GM21786 (cell line): ENCODE results near the gene TMEM213.
A peak's percentile ranks its signal among the peaks of the same experiment; 100 is the strongest.

Experiments used
- ATAC-seq: cut with Tn5 transposase; IDR thresholded peaks from one replicate; pipeline ENCODE4 v1.9.1; 2021; ENCODE audit not compliant: unreplicated experiment

The TMEM213 gene, protein sequence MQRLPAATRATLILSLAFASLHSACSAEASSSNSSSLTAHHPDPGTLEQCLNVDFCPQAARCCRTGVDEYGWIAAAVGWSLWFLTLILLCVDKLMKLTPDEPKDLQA

DNA sequence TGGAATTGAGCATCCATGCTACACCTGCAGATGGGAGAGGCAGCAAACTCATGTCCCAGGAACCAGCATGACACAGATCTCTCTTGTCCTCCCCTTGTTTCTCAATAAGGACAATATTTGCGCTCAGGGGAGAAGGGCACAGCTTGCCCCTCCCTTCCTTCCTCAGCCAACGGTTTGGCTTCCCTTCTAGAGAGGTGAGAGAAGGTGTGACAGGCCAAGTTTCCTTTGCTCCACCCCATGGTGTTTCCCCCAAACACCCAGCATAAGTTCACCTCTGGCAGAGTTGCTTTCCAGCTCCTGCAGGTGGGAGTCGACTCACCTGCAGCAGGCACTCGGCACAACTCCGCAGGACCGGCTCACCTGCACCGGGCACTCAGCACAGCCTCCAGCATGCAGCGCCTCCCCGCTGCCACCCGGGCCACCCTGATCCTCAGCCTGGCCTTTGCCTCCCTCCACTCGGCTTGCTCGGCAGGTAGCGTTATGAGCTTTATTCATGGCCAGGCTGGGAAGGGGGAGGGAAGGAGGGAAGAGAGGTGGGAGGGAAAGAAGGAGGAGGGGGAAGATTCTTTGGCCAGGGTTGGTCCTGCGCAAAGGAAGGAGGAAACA lies at the start of gene TMEM213, which contains the start of gene ATP6V0A4:
TMEM213 (plus strand) TSS at position 280 of the 606 bp plus-strand sequence; CDS start at position 391, 111 bp downstream.
ATP6V0A4 (minus strand) TSS at position 482 of the 606 bp plus-strand sequence. CDS start 26,949 bp downstream, outside the sequence.
- no peak for ATAC-seq

DNA sequence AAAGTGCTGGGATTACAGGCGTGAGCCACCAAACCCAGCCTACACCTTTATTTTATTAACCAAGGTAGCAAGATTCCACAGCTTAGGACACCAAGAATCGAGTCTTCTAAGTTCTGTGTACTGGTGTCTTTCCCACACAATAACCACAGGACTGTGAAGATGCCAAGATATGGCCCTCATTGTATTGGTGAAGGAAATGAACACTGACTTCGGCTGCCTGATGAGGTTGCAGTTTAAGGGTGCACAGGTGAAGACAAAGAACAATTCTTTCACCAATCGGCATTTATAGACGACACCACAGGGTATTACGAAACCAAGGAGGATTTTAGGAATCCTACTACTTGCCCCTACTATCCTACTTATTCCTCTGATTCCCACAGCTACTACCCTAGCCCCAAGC lies 49.1 kb upstream of the TMEM213 start:
- ATAC-seq: no peak

DNA sequence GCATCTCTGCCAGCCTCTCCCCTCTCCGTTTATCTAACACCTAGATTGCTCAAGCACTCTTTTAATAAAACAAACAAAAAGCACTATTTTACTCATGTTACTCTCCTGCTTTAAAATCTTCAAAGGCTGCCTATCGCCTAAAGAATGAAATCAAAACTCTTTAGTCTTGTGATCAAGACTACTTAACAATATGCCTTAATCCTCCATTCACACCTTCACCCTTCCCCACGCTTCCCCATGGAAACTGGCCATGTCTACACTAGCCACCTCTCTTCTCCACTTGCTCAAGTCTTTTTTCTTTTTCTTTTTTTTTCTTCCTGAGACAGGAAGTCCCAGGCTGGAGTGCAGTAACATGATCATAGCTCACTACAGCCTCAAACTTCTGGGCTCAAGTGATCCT lies 47.8 kb upstream of the TMEM213 start:
- ATAC-seq: no peak

DNA sequence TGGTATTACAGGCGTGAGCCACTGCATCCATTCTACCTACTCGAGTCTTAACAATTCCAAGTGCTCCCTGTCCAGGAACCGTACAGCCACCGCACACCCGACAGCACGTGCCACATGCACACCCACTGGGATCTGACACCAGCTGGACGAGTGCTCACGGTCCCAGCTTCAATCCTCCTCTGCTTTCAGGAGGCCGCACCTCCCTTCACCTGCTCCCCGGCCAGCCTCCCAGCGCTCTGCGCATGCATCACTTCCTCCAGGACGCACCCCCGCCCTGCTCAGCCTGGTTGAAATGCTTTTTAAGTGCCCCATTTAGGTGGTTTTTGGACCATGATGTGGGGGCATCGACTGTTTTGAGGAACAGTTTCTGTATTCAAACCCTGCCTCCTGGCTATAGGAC lies 47.3 kb upstream of the TMEM213 start:
- ATAC-seq: no peak

DNA sequence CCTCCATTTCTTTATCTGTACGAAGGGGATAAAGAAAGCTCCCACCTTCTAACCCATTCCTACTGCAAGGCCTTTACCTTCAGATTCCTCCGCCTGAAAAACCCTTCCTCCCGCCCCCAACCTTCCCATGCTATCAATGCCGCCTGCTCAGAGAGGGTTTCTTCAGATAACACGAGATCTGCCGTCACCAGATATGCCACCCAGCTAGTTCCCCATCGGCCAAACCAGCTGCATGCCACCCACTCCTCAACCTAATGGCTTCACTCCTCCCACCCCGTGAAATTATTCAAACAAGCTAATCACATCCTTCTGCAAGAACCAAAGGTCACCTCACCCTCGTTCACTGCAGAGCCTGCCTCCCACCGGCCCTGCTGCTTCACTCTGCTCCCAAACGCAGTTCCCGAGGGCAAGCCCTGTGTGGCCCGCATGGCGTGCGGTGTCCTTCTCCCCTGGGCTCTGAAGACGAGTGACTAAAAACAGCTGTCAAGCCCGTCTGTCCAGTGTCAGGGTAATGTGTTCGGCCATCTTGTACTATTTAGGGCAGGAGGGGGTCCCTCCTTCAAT lies 46.8 kb upstream of the TMEM213 start:
- no peak for ATAC-seq

DNA sequence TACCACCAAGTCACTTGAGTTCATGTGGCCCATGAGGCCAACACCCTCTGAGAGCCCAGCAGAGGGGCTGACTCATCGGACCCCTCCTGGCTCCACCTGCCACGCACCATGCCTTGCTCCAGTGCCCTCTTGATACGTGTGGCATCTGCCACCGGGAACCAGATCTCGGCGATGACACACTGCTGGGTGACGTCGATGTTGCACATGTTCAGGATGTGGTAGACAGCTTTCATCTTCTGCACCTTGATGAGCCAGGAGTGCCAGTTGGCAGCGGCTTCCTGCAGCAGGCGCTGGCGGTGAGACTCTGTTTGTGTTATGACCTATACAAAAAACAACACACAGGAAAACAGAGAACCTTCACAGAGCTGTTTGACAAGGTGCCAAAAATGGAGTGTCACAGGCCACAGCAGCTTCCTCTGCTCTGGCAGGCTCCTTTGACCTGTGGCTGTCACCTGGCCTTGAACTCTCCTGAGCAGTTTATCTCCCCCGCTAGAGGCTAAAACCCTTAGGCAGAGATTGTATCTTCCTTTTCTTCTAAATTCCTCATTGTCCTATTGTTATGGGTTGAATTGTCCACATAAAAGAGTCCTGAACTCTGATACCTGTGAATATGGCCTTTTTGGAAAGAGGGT lies 45.2 kb upstream of the TMEM213 start:
- ATAC-seq: peak; percentile 94

DNA sequence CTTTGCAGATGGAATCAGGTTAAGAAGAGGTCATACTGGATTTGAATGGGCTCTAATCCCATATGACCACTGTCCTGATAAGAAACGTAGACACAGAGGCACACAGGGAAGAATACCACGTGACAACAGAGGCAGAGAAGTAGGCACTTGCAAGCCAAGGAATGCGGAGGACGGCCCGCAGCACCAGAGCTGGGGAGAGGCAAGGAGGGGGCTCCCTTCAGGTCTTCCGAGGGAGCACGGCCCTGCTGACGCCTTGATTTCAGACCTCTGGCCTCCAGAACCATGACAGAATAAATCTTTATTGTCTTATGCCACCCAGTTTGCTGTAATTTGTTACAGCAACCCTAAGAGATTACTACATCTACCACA lies 44.7 kb upstream of the TMEM213 start:
- no peak for ATAC-seq

DNA sequence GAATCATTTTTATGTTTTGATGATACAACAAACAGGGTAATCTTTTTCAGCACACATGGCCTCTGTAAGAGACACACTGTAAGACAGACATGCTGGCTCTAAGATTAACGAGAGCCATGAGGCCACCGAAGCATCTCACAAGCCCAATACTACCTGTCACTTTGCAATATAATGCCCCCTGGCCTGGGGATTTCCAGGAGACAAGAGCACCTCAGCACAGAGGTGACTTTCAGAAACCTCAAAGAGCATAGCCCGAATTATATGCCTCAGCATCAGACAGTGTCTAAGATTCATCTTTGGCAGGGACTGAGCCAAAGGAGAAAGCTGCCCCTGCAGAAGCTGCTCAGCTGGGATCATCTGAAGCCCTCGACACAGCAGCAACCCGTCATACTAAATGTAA lies 44.2 kb upstream of the TMEM213 start:
- ATAC-seq: no peak

DNA sequence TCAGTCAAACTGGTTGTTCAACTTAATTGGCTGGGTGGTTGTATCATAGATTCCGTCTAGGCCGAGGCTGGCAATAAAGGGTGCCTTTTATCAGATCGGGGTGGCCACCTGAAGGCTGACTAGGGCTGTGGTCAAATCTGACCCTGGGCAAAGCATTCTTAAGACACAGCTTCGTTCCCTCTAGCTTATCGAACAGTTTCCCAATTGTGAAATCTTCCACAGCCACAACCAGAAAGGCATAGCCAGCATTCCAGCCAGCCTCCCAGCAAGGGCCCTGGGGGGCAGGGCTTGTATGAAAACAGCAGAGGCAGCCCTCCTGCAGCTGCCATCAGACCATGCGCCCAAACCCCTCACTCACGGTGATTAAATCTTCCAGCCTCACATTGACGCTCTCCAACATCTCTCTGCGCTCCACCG lies 42.5 kb upstream of the TMEM213 start:
- no peak for ATAC-seq

DNA sequence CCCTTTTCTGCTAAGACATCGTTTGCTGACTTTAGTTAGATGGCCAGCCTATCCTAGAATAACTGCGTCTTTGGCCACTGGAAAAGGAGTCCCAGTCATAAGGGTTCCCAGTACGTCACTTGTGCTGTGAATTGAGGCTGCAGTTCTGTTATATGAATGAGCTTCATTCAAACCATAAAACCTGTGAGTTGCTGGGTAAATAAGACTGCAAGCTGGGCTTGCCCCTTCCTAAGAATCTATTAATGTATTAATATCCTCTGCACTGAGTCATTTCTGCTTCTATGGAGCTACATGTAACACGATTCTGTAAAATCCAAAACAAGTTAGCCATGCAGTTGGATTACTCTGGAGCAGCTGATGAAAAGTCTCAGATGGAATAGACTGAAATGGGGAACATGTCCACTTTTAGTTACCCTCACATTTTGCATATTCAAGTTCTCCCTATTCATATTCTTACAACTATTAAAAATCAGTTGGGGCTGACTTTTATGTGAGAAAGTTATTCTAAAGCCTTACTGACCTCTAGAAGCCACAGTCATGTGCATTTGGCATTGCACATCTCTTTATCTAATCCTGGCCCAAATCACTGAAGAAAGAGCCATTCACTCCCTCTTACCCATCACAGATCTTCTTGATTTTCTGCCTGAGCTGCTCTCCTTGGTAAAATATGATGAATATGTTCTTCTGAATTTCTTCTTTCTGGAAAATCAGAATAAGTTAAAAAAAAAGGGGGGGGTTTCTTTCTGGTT lies 41.8 kb upstream of the TMEM213 start:
- ATAC-seq: no peak

DNA sequence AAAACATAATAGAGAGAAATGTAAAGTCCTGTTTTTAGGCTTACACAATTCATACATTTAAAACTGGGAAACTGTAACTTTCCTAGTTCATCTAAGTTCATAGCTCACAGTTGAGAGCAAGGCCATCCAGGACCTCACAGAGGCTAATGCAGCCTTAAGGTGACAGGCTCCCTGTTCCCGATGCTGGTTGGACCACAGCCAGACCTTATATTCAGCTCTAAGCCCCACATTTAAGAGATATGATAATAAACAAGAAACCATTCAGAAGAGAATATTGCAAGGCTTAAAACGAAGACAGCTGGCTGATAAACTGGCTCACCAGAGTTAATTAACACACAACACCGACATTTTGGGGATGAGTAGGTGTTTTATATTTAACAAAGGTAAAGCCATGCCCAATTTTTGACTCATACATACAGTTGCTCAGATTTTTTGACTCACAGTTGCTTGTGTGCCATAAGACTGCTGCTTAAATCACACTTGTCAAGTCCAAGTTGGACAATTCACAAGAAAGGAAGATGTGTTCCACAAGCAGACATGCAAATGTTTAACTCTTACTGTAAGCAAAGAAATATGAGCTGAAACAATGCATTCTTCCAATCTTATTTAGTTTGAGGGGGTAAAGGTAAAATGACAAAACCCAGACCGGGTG lies 41.1 kb upstream of the TMEM213 start:
- ATAC-seq: no peak

DNA sequence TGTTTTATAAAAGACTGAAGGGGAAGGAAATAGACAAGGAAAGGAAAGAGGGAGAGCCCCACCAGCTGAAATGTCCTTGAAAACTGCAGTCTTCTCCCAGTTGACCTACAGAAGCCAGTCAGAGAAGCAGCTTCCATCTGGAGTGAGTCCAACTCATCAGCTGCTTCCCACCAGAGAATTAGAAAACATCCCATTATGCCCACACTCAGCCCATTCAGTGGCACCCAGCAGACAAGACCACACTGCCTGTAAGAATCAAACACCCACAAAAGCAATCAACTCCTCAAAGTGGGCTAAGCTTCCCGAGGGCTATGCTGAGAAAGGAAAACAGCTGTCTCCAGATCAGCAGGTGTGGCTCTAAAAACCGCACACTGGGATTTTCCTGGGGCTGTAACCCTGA lies 29.6 kb upstream of the TMEM213 start:
- no peak for ATAC-seq

DNA sequence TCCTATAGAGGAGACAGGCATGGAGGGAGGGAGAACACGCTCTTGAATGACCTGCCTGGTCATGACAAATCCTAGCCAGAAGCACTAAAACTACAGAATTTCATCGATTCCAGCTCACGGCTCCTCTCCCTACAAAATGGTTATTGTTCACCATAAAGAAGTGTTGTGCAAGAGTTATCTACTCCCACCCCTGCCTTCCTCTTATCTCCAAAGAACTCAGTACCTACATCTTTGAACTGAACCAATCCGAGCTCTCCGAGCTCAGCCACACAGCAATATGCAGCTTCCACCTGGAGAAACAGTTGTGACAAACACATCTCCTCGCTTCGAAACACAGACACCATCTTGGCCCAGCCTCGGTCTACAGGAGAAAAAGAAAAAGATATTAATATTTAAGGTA lies 26.9 kb upstream of the TMEM213 start:
- ATAC-seq: no peak

DNA sequence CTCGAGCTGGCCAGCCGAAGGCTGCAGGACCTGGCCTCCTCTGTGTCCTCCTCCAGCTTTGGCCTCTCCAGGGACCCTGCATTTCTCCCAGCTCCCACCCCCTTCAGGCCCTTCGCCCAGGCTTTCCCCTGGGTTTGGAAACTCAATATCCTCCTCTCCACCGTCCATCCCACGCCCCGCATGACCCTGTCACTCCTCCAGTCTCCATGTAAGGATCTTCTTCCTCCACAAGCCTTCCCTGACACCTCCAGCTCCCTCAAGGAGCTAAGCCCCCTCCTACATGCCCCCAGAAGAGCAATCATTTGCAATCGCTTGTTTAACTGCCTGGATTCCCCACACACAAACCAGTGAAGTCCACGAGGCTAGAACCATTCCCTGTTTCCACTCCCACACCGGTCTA lies 24.6 kb upstream of the TMEM213 start:
- no peak for ATAC-seq

DNA sequence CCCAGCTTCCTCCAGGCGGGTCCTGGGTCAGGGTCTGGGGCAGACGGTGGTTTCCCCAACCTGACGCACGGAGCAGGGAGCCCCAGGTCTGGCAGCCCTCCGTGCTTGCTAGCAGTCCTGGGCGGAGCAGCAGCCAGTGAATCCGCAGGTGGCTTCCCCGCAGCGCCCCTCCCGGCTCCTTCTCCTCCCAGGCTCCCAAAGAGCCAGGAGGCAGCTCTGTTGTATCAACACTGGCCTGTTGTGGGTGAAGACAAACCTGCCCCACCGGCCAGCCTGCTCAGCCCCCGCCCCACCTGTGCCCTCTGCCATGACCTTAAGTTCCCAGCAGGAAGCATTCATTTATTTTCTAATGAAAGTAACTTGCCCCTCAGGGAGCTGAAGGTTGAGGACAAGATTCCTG lies 24.0 kb upstream of the TMEM213 start:
- ATAC-seq: no peak

DNA sequence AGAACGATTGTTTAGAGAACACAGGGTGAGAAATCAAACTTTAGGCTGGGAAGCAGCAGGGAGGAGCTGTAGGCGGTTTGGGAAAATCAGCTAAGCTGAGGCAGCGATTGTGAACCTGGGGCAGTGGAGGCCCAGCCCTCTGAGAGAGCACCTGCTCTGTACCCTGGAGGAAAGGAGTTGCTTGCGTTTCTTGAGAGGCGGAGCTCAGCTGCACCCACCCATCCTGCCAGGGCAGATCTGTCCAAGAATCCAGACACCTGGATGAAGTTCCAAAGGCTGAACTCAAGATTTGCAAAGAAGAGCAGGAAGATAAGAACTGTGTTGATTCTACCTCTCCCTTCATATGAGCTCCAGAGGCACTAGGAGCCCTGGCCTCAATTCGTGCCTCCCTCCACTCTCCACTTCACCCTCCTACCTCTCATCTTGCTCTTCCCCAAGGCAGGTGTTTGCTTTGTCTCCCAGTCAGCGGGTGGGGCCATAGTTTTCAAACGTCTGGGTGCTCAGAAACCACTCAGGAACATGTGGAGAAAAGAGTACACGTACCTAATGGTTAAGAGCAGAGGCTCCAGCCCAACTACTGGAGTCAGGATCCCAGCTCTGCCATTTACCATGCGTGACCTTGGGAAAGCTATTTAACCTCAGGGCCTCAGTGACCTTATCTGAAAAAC lies 21.5 kb upstream of the TMEM213 start:
- no peak for ATAC-seq

DNA sequence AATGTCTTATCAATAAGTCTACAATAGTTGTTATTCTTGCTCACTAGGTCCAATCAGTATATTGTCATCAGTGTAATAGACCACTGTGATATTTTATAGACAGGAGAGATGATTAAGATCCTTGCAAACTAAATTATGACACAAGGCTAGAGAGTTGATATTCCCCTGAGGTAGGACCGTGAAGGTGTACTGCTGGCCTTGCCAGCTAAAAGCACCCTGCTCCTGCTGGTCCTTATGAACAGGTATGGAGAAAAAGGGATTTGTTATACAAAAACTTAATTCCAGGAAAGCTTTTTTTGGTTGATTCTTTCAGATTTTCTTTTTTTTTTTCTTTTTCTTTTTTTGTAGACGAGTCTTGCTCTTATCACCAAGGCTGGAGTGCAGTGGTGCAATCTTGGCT lies 16.8 kb upstream of the TMEM213 start:
- ATAC-seq: no peak

DNA sequence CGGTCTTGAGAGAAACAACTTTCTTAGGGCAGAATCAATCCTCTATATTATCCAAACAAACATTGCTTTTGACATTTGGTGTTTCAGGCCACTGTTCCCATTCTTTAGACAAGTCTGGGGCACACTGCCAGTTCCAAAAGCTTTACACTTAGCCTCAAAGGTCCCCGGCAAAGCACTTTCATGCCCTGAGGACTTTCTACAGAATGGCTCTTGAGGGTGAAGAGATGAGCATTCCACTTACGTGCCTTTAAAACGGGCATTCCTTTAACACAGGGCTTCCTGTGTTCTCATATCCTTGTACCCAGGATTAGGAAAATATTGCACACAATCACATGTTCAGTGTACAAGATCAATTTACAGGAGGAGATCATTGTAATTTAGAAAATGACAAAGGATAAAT lies 13.1 kb upstream of the TMEM213 start:
- ATAC-seq: no peak

DNA sequence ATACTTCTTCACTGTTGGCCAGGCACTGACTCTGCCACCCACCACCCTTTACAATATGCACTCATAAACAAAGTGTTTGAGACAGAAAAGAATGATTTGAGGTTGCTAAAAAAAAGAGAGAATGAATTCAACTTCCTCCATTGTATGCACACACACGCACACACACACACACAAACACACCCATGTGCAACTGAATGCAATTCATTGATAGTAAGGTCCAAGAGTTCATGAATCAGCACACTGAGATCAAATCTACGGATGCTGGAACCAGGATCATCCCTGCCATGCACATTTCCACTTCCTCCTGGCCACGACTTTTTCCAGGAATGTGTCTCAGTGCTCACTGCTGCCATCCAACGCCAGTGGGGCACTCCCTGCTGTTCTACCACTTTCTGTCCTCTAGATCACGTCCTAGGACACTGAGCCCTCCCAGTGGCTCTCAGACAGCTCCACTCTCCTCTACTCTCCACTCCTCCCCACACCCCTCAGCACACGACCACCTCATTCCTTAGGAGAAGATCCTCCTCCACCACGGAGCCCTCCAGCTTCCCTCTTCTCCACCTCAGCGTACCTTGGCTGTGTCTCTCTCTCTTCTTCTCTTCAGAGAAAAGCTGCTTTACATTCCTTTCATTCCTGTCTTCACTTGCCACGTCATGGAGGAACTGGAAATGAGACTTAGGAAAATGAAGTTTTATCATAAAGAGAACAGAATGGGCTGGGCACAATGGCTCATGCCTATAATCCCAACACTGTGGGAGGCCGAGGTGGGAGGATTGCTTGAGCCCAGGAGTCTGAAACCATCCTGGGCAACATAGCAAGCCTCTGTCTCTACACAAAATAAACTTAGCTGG lies 12.0 kb upstream of the TMEM213 start:
- ATAC-seq: no peak
